Urothelium cell line (cell line): ENCODE results near the gene JDP2.
"Not testable (repeated sequence)": the region's sequence is repeated elsewhere in the genome, so short reads cannot be mapped to it uniquely, and the experiment has no call there.

Experiments used
- DNase-seq: peaks from one replicate; pipeline ENCODE4 v3.0.0; 2011; ENCODE audit warnings: low spot score, mixed read lengths
- FAIRE-seq: peaks from 2 replicates; lab custom pipeline; 2011; peaks lifted over from hg19 to GRCh38; lab: Jason Lieb, UNC

Gene JDP2, protein sequence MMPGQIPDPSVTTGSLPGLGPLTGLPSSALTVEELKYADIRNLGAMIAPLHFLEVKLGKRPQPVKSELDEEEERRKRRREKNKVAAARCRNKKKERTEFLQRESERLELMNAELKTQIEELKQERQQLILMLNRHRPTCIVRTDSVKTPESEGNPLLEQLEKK

DNA sequence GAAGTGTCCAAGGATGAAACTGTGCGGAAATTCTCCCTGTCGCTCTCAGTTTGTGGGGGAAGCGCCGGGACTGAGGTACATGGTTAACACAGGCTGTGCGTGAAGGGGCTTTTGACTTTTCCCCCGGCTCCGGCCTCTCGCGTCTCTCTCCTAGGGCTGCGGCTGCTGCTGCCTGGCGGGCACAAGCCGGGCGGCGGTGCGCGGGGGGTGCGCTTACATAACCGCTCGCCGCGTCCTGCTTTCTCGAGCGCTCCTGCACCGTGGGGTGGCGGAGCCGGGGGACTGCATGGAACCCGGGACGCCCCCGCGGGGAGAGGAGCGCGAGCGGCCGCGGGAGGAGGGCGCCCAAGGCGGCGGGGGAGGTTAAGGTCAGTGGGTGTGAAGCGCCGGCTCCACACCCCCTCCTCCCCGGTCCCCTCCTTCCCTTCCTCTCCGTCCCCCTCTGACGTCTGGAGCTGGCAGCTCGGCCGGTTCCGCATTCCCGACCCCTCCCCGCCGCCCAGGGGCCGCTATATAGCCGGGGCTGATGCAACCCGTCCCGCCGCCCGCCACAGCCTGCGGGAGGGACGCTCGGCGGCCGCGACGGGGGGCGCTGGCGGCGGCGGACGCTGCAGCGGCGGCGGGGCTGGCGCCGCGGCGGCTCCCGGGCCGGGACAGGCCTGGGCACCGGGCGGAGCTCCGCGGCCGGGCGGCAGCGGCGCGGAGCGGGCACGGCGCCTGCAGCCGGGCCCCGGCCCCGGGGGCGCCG lies at the start of gene JDP2:
Gene JDP2 (plus strand): TSS at position 541 of the 748 bp plus-strand sequence. CDS start 9,899 bp downstream, outside the sequence.
- DNase-seq = peak; percentile 91
- FAIRE-seq = peak; percentile 52

DNA sequence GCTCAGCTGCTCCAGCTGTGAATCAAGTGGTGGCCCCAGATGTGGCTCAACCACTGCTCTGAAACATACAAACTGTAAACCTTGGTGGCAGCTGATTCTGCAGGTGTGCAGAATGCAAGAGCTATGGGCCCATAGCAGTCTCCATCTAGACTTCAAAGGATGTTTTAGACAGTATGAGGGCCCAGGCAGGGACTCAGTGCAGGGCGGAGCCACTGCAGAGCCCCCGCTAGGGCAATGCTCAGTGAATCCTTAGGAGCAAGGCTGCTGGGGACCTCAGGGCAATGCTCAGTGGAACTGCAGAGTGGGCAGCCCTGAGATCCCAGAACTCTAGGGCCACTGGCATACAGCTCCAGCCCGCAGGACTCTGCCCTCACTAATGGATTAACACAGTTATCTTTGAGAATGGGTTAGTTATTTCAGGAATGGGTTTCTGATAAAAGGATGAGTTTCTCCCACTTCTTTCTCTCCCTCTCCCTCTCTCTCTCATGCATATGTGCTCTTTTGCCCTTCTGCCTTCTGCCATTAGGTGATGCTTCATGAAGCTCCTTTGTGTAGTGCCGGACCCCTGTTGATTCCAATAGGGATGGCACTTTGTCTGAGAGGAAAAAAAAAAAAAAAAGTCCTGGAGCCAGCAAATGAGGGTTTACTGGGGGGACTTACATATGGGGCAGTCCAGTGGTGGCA lies 48.4 kb upstream of the JDP2 start:
- no peak for FAIRE-seq

DNA sequence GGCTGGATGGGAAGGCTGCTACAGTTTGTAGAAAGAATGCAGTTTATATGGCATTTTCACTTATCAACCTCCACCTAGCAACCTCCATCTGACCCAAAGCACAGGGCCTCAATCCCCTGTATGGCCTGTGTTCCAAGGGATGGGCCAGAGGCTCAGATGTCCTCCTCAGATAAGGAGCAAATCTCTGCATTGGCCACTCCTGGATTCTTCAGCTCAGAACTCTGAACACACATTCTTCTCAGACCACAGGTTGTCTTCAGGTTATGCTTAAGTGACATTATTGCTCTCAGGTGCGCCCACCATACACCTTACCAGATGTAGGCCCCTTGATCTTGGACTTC lies 47.9 kb upstream of the JDP2 start:
- no peak for DNase-seq
- no peak for FAIRE-seq

More for the DNA sequence above, 48.4 kb upstream of the JDP2 start:
- DNase-seq = no peak

DNA sequence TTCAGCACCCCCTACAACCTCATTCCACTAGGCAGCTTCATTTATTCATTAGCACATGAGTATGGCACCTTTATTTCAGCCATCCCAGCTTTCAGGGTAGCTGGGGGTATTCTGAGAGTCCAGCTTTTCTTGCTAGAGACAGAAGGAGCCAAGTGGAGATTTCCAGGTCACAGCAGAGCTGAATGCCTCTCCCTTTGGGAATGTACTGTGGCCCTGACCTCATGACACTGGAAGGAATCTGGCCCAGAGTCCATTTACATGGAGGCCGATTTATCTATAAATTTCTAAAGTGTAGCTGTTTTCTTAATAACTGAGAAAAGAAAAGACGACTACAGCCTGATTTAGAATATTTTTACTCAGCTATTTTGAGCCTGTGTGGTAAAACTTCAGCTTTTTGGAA lies 47.2 kb upstream of the JDP2 start:
- FAIRE-seq = no peak

DNA sequence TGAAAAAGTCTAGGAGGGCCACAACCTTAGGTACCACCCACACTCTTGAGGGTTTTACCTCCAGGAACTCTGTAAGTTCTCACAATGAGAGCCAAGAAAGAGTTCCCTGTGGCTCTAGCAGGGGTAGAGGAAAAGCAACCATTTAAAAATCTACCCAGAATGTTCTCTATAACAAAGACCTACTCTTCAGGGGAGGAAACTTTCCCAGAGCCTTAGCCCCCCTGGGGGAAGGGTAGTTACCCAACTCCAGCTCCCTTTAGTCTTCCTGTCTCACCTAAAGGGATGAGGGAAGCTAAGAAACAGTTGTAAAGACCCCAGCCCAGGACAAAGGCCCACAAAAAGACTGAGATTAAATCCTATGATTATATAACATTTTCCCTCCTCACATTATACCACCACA lies 46.2 kb upstream of the JDP2 start:
- no peak for FAIRE-seq
- DNase-seq = no peak

More for the DNA sequence above, 47.2 kb upstream of the JDP2 start:
- DNase-seq = no peak

DNA sequence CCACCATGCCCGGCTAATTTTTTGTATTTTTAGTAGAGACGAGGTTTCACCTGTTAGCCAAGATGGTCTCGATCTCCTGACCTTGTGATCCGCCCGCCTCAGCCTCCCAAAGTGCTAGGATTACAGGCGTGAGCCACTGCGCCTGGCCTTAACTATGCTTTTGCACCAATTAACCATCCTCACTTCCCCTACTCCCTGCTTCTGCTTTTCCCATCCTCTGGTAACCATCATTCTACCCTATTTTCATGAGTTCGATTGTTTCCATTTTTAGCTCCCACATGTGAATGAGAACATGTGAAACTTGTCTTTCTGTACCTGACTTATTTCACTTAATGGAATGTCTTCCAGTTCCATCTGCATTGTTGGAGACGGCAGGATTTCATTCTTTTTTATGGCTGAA lies 44.6 kb upstream of the JDP2 start:
- not testable (repeated sequence) for FAIRE-seq, DNase-seq

DNA sequence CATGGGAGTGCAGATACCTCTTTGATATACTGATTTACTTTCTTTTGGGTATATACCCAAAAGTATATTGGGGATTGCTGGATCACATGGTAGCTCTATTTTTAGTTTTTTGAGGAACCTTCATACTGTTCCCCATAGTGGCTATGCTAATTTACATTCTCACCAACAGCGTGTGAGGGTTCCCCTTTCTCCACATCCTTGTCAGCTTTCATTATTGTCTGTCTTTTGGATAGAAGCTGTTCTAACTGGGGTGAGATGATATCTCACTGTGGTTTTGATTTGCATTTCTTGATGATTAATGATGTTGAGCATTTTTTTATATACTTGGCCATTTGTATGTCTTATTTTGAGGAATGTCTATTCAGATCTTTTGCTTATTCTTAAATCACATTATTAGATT lies 44.1 kb upstream of the JDP2 start:
- DNase-seq (no peak), FAIRE-seq (no peak)

DNA sequence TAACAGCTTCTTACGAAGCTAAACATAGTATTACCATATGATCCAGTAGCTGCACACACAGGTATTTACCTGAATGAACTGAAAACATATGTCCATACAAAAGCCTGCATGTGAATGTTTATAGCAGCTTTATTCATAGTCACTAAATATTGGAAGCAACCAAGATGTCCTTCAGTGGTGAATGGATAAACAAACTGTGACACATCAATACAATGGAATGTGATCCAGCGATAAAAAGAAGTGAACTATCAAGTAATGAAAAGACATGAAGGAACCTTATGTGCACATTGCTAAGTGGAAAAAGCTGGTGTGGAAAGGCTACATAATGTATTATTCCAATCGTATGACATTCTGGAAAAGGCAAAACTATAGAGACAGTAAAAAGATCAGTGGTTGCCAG lies 38.1 kb upstream of the JDP2 start:
- FAIRE-seq (no peak), DNase-seq (no peak)

DNA sequence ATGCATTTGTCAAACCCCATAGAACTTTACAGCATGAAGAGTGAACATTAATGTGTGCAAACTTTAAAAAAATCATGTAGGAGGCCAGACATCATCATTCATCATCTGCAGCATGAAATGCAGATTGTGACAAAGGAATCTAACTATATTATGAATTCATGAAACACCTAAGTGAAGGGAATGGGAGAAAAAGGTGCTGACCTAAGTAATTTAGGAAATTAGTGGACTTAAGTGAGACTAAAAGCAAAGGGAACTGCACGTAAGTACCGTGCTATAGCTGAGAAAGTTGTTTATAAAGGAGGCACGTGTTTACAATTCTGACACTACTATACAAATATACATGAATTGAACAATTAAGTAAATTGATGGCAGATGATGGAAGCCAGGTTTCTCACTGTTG lies 37.6 kb upstream of the JDP2 start:
- FAIRE-seq (no peak), DNase-seq (no peak)

DNA sequence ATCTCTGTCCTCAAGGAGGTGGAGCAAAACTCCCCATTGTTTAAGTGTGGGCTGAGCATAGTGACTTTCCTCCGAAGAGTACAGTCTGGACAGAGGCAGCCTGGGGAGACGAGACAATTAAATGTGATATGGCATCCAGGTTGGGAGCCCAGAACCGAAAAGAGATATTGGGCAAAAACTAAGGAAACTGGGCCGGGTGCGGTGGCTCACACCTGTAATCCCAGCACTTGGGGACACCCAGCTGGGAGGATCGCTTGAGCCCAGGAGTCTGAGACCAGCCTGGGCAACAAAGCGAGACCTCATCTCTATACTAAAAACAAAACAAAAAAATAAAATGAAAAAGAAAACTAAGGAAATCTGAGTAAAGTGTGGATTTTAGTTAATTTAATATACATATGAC lies 35.9 kb upstream of the JDP2 start:
- FAIRE-seq (no peak), DNase-seq (no peak)

DNA sequence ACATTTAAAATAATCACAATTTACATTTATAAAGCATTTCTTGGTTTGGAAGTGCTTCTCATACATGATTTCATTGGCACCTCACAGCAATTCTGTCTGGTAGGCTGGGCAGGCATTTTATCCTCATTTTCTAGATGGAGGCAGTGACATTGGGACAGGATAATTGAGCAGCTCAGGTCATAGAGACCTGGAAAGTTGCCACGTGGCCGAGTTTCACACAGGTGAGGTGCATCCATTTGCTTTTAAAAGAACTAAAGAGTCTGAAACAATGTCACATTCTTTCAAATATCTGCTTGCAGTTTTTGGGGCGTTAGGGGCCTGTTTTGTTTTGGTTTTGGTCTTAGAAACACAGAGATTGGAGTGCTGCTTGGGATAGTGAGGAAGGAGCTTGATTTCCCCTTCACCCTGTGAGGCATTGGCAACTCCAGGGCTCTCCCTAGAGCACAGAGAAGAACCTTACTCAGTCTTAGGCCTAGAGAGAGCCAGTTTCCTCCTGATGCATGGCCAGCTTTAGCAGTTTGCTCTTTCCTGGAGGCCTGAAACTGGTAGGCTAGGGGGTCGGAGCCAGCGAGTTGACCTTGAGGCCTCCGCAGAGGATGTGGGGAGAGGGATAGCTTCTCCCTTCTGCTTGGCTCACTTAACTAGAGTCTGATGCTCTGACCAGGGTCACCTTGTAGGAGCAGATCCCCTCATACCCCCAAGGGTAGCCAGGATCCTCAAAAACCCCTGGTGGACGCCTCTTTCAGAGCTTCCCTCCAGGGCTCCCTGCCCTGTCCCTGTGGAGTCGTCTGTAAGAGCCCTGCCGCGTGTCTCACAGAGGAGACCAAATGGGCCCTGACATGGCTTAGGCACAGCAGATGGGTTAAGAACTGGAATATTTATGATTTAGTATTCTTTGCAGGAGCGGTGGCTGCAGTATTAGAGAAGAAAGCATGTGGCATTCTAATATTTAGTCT lies 34.9 kb upstream of the JDP2 start:
- DNase-seq = no peak
- FAIRE-seq = no peak

DNA sequence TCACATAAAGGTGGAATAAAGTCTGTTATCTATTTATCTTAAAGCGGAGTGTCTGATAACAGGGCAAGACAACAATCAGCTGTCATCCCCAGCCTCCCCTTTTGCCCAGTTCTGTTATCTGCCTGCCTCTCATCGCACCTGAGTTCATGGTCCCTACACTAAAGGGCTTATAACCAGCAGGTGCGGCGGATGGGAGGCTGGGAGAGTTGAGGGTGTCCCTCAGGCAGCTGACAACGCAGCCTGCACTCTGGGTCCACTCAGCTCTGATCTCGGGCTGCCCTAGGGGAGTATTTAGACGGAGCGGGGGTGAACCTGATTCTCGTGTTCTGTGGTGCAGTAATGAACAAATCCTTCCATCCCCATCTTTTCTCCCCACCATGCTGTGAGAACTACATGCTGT lies 34.0 kb upstream of the JDP2 start:
- no peak for DNase-seq
- no peak for FAIRE-seq

DNA sequence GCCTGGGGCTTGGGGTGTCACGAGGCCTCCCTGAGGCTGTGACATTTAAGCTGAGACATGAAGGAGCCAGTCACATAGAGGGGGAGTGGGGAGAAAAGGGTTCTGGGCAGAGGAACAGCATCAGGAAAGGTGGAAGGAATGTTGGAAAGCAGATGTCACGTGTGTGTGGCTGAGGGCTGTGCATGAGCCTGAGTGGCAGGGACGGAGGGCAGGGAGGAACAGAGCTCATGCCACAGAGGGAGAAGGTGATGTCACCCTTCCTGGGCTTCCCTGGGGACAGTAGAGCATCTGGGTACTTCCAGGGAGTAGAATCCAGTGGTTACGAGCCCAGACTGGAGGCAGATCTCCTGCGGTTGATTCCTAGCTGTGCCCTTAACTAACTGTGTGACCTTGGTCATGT lies 32.0 kb upstream of the JDP2 start:
- FAIRE-seq (no peak), DNase-seq (no peak)

DNA sequence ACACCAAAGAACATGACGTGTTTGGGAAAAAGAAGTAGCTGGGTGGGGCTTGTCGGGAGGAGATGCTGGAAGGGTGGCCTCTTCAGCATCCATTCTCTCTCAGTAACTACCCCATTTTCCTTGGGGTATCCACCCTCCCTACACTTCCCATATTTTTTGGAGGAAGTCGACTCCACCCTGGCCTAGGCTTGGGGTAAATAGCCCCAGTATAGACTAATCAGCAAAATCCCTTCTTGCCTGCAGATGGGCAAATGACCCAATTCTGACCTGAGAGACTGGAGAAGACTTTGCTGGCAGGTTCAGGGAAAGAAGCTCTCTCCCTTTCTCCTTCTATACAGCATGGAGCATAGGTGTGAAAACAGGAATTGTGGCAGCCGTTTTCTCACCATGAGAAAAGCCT lies 28.5 kb upstream of the JDP2 start:
- FAIRE-seq = no peak
- no peak for DNase-seq

DNA sequence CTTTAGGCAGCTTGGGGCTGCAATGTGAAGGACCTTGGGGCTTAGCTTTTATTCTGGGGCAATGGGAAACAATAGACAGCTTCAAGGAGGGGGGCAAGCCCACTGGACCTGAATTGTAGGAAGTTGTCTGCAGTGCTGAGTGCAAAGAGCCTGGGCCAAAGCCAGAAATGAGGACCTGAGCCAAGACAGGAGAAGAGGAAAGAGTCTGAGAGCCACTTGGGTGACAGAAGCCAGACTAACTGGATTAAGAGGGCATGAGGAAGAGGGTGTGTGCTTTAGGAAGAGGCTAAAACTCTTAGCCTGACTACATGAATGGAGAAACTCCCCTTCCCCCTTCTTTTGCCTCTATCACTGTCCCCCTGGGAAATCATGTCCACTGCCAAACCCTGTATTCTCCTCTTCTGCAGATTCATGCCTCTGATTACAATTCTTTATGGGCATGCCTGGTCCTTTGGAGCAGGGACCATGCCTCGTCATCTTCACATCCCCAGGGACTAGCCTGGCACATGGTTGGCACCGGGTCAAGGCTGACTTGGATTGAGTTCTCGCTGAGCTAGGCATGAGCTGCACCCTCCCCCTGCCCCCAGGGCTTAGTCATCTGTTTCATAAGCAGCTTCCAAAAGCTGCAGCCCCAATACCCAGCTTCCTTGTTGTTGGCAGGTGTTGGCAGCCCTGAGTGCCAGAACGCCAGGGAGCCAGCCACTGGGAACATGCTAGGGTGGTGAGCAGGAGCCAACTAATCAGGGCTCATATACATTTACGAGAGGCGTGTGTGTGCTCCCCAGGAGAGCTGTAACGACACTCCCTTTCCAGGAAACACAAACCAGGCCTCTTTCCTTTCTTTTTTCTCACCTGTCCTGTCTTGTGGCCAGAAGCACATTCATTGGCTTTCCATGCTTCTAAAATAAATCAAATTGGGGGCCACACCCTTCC lies 27.7 kb upstream of the JDP2 start:
- DNase-seq = peak; percentile 89
- peak; percentile 92 for FAIRE-seq

DNA sequence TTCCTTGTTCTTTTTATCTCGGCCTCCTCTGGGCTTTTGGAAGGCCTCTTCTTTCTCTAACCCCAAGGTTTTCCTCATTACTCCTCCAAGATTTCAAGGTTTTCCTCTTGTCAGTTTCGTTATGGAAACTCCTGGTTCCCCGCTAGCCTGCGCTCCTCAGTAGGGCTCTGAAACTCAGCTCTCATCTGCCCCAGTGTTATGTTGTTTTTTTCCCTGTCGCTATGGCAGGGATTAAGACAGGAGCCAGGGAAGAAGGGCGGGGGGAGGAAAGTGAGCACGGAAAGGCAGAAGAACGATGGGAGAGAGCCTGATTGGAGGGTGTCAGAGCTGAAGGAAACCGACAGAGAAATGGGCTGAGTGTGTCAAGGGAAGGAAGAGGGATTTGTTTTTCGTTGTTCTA lies 26.5 kb upstream of the JDP2 start:
- FAIRE-seq = no peak

DNA sequence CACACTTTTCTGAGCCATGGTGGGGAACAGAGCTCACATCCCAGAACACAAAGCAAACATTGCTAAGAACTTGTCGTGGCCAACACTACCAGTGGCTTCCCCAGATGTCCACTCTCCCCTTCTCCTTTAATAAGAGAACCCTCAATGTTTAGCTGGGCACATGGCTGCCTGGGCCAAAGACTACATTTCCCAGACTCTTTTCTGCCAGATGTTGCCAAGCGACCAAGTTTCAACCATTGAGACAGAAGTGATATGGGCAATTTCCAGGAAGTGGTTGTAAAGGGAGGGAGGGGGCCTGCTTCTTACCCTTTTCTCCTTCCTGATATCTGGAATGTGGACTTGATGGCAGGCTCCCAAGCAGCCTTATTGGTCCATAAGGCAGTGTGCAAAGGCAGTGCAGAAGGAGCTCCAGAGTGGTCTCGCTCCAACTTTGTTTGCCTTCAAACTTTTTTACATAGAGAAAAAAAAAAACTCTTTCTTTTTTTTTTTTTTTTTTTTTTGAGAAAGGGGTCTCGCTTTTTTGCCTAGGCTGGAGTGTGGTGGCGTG lies 24.9 kb upstream of the JDP2 start:
- DNase-seq (no peak), FAIRE-seq (no peak)

More for the DNA sequence above, 26.5 kb upstream of the JDP2 start:
- DNase-seq = no peak

DNA sequence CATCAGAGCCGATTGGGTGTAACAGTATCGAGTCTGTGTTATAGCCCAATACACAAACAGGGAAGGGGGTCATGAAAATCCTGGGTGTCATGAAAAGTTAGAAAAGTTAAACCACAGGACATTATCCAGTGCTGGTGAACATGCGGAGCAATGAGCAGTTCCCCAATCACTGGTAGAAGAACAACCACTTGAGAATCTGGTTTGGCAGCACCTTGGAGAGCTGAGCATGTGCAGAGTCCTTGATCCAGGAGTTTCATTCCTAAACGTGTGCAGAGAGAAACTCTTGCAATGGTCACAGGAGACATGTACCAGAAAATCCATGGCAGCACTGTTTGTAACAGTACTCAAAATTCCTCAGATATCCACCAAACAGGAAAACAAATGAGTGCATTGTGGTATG lies 23.0 kb upstream of the JDP2 start:
- FAIRE-seq (no peak), DNase-seq (no peak)

DNA sequence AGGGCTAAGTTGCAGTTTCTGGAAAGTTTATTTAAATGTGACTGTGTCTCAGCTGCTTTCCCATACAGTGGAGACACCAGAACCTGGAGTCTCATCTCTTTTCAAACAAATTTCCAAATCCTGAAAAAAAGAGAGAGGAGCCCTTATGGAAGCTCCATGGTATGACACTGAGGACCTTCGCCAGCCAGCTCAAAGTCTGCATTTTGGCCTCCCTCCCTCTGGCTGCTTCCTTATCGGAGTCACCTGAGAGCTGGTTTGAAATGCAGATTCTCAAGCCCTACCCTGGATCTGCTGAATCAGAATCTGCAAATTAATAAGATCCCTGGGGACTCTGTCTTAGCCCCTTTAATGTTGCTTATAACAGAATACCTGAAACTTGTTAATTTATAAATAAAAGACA lies 21.7 kb upstream of the JDP2 start:
- no peak for FAIRE-seq

DNA sequence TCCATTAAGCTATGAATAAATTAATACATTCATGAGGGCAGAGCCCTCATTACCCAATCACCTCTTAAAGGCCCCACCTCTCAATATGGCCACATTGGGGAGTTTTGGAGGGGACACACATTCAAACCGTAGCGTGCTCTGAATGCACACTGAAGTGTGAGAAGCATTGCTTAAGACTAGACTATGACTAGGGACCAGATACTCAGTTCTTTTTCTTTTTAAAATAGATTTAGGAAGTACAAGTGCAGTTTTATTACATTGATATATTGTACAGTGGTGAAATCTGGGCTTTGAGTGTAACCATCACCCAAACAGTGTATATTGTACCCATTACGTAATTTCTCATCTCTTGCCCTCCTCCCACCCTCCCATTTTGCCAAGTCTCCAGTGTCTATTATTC lies 21.0 kb upstream of the JDP2 start:
- FAIRE-seq (no peak), DNase-seq (no peak)

More for the DNA sequence above, 21.7 kb upstream of the JDP2 start:
- no peak for DNase-seq
